Stimulated activated naive CD8-positive, alpha-beta T cell treated with anti-CD3 and anti-CD28 coated beads, Interleukin-15, amount 100 ng/mL, for 72 hours (primary cell): ENCODE data around the gene SHROOM3.

Experiments used
- ATAC-seq: fragments of 150-1000 bp; cut with Tn5 transposase; 2 replicates; pipeline ENCODE4 v1.10.0; 2021; ENCODE audit warnings: mild to moderate bottlenecking, moderate library complexity
- DNase-seq, 2 donors: peaks; one replicate each; pipeline ENCODE4 v3.0.0; 2021 to 2022
- H3K27ac Mint-ChIP-seq, 2 donors: one replicate each; pipeline ENCODE4 v1.8.0; 2022; ENCODE audit warnings: mild to moderate bottlenecking in 2 of 2, mixed read lengths in 2 of 2, moderate library complexity in 2 of 2
- H3K27me3 Mint-ChIP-seq: one replicate; pipeline ENCODE4 v1.8.0; 2022; ENCODE audit warnings: mixed read lengths
- H3K4me1 Mint-ChIP-seq: one replicate; pipeline ENCODE4 v1.8.0; 2022; ENCODE audit warnings: mild to moderate bottlenecking, mixed read lengths
- H3K4me3 Mint-ChIP-seq, 2 donors: one replicate each; pipeline ENCODE4 v1.8.0; 2022; ENCODE audit warnings: mild to moderate bottlenecking in 2 of 2, mixed read lengths in 2 of 2, moderate library complexity in 1 of 2
- H3K9me3 Mint-ChIP-seq, 2 donors: one replicate each; pipeline ENCODE4 v1.8.0; 2022; ENCODE audit warnings: mixed read lengths in 2 of 2

Gene SHROOM3

GRCh38 chr4:76800902-76801301 is 365.9 kb downstream of the SHROOM3 start:
- Mint-ChIP-seq H3K27ac (no peak overlapping the region), H3K9me3 (no peaks in the 10 kb centered on the region), H3K4me3 (no peak overlapping the region), H3K27me3 (peaks cover 30% of the 10 kb centered on the region), H3K4me1 (no peaks in the 10 kb centered on the region)
- ATAC-seq = no peak
- no peak for DNase-seq

GRCh38 chr4:76801621-76802235 is 366.7 kb downstream of the SHROOM3 start:
- H3K4me3 Mint-ChIP-seq = no peak overlapping the region
- H3K27me3 Mint-ChIP-seq = peaks cover 30% of the 10 kb centered on the region
- no peaks in the 10 kb centered on the region for H3K4me1 Mint-ChIP-seq
- H3K27ac Mint-ChIP-seq = no peak overlapping the region
- DNase-seq (no peak), ATAC-seq (no peak)
- peaks cover under 1 to 8% of the 10 kb centered on the region in 2 donors for H3K9me3 Mint-ChIP-seq

GRCh38 chr4:76802236-76803021 is 367.4 kb downstream of the SHROOM3 start:
- peaks cover 30% of the 10 kb centered on the region for H3K27me3 Mint-ChIP-seq
- no peaks in the 10 kb centered on the region for H3K4me1 Mint-ChIP-seq
- peaks cover 6 to 14% of the 10 kb centered on the region in 2 donors for H3K9me3 Mint-ChIP-seq
- no peak overlapping the region for H3K4me3 Mint-ChIP-seq
- no peak overlapping the region for H3K27ac Mint-ChIP-seq
- ATAC-seq = no peak
- no peak for DNase-seq

GRCh38 chr4:76803522-76803921 is 368.5 kb downstream of the SHROOM3 start:
- Mint-ChIP-seq H3K4me3 (no peak overlapping the region), H3K27ac (no peak overlapping the region), H3K4me1 (no peaks in the 10 kb centered on the region), H3K9me3 (peaks cover 16 to 24% of the 10 kb centered on the region in 2 donors), H3K27me3 (peaks cover 30% of the 10 kb centered on the region)
- no peak for DNase-seq
- no peak for ATAC-seq

GRCh38 chr4:76804096-76804495 is 369.1 kb downstream of the SHROOM3 start:
- Mint-ChIP-seq H3K4me3 (no peak overlapping the region), H3K27me3 (peaks cover 30% of the 10 kb centered on the region), H3K27ac (no peak overlapping the region), H3K4me1 (no peaks in the 10 kb centered on the region), H3K9me3 (peaks cover 16 to 29% of the 10 kb centered on the region in 2 donors)
- DNase-seq (no peak), ATAC-seq (no peak)

- DNase-seq (no peak), ATAC-seq (no peak)
- Mint-ChIP-seq H3K27me3 (peaks cover 29% of the 10 kb centered on the region), H3K4me3 (no peak overlapping the region), H3K9me3 (peaks cover 16 to 29% of the 10 kb centered on the region in 2 donors), H3K4me1 (no peaks in the 10 kb centered on the region), H3K27ac (no peak overlapping the region)
Measured at GRCh38 chr4:76806346-76806745, 371.3 kb downstream of the SHROOM3 start.

GRCh38 chr4:76806757-76807156 is 371.7 kb downstream of the SHROOM3 start:
- Mint-ChIP-seq H3K27me3 (peaks cover 29% of the 10 kb centered on the region), H3K9me3 (peaks cover 16 to 29% of the 10 kb centered on the region in 2 donors)
- no peak for DNase-seq

GRCh38 chr4:76809594-76810305 is 374.7 kb downstream of the SHROOM3 start:
- no peak for DNase-seq
- H3K27ac Mint-ChIP-seq = peak overlapping the region in 1 of 2 donors; percentile 51
- peaks cover 16 to 29% of the 10 kb centered on the region in 2 donors for H3K9me3 Mint-ChIP-seq
- H3K4me3 Mint-ChIP-seq = no peak overlapping the region
- H3K27me3 Mint-ChIP-seq = peaks cover 10% of the 10 kb centered on the region
- no peaks in the 10 kb centered on the region for H3K4me1 Mint-ChIP-seq
- ATAC-seq = no peak

More at GRCh38 chr4:76806757-76807156, 371.7 kb downstream of the SHROOM3 start:
- Mint-ChIP-seq H3K4me3 (no peak overlapping the region), H3K27ac (no peak overlapping the region), H3K4me1 (no peaks in the 10 kb centered on the region)
- ATAC-seq = no peak

GRCh38 chr4:76811604-76812412 is 376.8 kb downstream of the SHROOM3 start:
- H3K27ac Mint-ChIP-seq = no peak overlapping the region
- H3K4me3 Mint-ChIP-seq = no peak overlapping the region
- ATAC-seq (no peak), DNase-seq (no peak)
- H3K27me3 Mint-ChIP-seq = peaks cover 10% of the 10 kb centered on the region
- H3K4me1 Mint-ChIP-seq = no peaks in the 10 kb centered on the region
- peaks cover 15 to 20% of the 10 kb centered on the region in 2 donors for H3K9me3 Mint-ChIP-seq

GRCh38 chr4:76813070-76813469 is 378.0 kb downstream of the SHROOM3 start:
- Mint-ChIP-seq H3K4me3 (no peak overlapping the region), H3K27ac (no peak overlapping the region), H3K9me3 (peaks cover 4 to 10% of the 10 kb centered on the region in 2 donors), H3K27me3 (peaks cover 10% of the 10 kb centered on the region), H3K4me1 (no peaks in the 10 kb centered on the region)
- ATAC-seq (no peak), DNase-seq (no peak)

GRCh38 chr4:76821641-76822040 is 386.6 kb downstream of the SHROOM3 start:
- no peak overlapping the region for H3K4me3 Mint-ChIP-seq
- no peak overlapping the region for H3K27ac Mint-ChIP-seq
- ATAC-seq (no peak), DNase-seq (no peak)
- H3K27me3 Mint-ChIP-seq = peaks cover 7% of the 10 kb centered on the region
- peaks cover 7 to 12% of the 10 kb centered on the region in 2 donors for H3K9me3 Mint-ChIP-seq
- no peaks in the 10 kb centered on the region for H3K4me1 Mint-ChIP-seq

- DNase-seq (no peak), ATAC-seq (no peak)
- Mint-ChIP-seq H3K4me1 (no peaks in the 10 kb centered on the region), H3K27me3 (peaks cover 7% of the 10 kb centered on the region), H3K27ac (no peak overlapping the region), H3K4me3 (no peak overlapping the region), H3K9me3 (peaks cover 7 to 12% of the 10 kb centered on the region in 2 donors)
Measured at GRCh38 chr4:76822303-76822702, 387.3 kb downstream of the SHROOM3 start.

- H3K9me3 Mint-ChIP-seq = peaks cover 7 to 12% of the 10 kb centered on the region in 2 donors
- DNase-seq (no peak), ATAC-seq (no peak)
- no peaks in the 10 kb centered on the region for H3K4me1 Mint-ChIP-seq
- no peak overlapping the region for H3K4me3 Mint-ChIP-seq
- peaks cover 7% of the 10 kb centered on the region for H3K27me3 Mint-ChIP-seq
- no peak overlapping the region for H3K27ac Mint-ChIP-seq
Measured at GRCh38 chr4:76823495-76823894, 388.5 kb downstream of the SHROOM3 start.

GRCh38 chr4:76830612-76830963 is 395.6 kb downstream of the SHROOM3 start:
- Mint-ChIP-seq H3K27me3 (no peaks in the 10 kb centered on the region), H3K4me3 (no peak overlapping the region), H3K27ac (no peak overlapping the region), H3K4me1 (no peaks in the 10 kb centered on the region), H3K9me3 (no peaks in the 10 kb centered on the region)
- no peak for DNase-seq
- ATAC-seq = no peak

GRCh38 chr4:76830964-76831703 is 396.1 kb downstream of the SHROOM3 start:
- peak overlapping the region in 1 of 2 donors; percentile 23 for H3K27ac Mint-ChIP-seq
- DNase-seq (no peak), ATAC-seq (no peak)
- H3K4me3 Mint-ChIP-seq = no peak overlapping the region
- no peaks in the 10 kb centered on the region for H3K27me3 Mint-ChIP-seq
- H3K4me1 Mint-ChIP-seq = no peaks in the 10 kb centered on the region
- H3K9me3 Mint-ChIP-seq = no peaks in the 10 kb centered on the region
